ENCODE results near the gene ADCY9.

DNA sequence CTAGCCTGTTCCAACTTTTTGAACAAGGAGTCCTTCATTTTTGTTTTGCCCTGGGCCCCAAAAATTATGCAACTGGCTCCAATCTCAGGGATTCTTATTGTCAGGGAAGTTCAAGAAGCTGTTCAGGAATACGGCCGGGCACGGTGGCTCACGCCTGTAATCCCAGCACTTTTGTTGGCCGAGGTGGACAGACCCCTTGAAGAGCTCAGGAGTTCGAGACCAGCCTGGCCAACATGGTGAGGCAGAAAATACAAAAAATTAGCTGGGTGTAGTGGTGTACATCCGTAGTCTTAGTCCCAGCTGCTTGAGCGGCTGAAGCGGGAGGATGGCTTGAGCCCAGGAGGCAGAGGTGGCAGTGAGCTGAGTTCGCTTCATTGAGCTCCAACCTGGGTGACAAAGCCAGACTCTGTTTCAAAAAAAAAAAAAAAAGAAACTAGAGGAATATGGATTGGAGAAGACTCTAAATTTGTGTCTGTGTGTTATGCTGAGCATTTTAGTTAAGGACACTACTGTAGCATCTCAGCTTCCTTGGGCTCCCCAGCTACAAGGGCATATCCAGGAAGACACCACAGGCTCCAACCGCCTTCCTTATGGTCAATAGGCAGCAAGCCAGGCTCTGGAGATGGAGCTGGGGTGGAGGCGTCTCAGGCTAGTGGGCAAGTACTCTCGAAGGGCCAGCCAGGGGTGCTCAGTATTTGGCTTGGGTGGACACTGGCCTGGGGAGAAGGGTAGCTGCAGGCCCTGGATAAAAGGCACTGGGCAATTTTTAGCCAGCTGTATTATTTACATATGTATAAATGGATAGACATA lies 179.0 kb downstream of the ADCY9 start:
- no peak for TF ChIP-seq POLR2A (IDR thresholded peaks at IDR 0.05)
- TF ChIP-seq, protein P1, sequence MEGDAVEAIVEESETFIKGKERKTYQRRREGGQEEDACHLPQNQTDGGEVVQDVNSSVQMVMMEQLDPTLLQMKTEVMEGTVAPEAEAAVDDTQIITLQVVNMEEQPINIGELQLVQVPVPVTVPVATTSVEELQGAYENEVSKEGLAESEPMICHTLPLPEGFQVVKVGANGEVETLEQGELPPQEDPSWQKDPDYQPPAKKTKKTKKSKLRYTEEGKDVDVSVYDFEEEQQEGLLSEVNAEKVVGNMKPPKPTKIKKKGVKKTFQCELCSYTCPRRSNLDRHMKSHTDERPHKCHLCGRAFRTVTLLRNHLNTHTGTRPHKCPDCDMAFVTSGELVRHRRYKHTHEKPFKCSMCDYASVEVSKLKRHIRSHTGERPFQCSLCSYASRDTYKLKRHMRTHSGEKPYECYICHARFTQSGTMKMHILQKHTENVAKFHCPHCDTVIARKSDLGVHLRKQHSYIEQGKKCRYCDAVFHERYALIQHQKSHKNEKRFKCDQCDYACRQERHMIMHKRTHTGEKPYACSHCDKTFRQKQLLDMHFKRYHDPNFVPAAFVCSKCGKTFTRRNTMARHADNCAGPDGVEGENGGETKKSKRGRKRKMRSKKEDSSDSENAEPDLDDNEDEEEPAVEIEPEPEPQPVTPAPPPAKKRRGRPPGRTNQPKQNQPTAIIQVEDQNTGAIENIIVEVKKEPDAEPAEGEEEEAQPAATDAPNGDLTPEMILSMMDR (IDR thresholded peaks at IDR 0.05) = no peak
